SK-MEL-5 (cell line): ENCODE results near the gene BCAR3. TPM values are rescaled to one million over a fixed set of nuclear protein-coding genes. Genes with fewer than 3 reads are reported as not detected.

ENCODE experiments used
- DNase-seq: peaks from one replicate; pipeline ENCODE4 v3.0.0-alpha.2; 2016; ENCODE audit warnings: low read depth, low spot score
- in situ Hi-C: cut with HindIII; loops from 2 replicates; pipeline ENCODE4 v1.10.0; 2016; ENCODE audit warnings: low sequenced_read_pairs, high pct_unique_total_duplicates, low pct_unique_long_range_greater_than_20kb
- total RNA-seq: library from RNA; depleted of rRNA; stranded (reverse); fragments of >200 nt; shearing (Covaris generic); gene quantifications from 2 replicates; pipeline ENCODE4 v1.2.3, GENCODE V29; 2014

The BCAR3 gene
- total RNA-seq, 1 experiment from 2014 or later: 34.5 TPM

DNA sequence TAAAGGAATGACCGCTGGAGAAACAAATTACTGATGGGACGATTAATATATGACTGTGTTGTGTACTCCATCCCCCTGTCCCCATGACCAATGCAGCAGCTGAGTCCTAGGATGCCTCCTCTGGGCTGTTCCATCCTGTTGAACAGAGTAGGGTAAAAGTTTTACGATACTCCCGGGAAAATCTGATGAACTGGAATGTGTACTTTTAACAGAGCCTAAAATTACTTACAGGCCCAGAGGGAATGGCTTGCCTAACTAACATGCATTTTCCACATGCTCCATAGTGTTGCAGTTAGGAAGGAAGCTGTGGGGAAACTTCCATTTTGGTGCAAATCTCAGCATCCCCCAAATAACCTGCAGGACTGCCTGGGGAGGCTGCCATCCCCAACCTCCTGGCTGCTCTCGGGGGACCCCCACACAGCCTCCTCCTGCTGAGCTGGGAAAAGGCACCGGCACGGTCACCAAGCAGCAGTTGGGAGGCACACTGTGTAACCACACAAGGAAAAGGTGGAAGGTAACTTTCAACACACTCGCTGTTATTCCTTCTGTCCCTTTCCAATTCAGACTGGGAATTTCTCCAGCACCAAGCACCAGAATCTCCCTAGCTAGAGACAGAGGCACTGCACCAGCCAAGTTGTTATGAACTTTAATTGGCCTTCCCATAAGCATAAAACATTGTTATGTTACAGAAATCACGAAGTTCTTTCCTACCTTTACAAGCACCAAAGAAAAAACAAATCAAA, 97.2 kb downstream of the BCAR3 start:
- no peak for DNase-seq
- in situ Hi-C loops: no loop called here

GRCh38 chr1:93581917-93582850, 99.5 kb downstream of the BCAR3 start:
- DNase-seq: no peak
- in situ Hi-C loops: no loop called here

DNA sequence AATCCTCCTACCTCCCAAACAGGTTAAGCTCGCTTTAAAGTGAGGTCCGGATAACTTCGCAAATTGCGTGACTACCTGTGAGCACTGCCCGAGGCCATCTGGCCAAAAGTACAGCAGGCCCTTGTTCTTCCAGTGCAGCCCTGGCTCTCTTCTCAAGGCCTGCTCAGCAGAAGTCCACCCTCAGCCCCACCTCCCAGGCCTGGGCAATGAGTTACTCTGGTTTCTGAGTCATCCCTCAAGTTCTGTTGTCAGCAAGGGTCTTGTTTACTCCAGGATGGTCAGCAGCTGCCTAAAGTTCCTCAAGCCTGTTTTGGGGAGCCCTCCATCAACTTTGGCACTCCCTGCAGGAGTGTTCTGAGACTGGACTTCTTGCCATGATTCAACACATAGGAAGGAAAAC, 101.7 kb downstream of the BCAR3 start:
- DNase-seq: peak; percentile 73
- in situ Hi-C loops: no loop called here

GRCh38 chr1:93578911-93579825, 102.5 kb downstream of the BCAR3 start:
- peak; percentile 34 for DNase-seq

DNA sequence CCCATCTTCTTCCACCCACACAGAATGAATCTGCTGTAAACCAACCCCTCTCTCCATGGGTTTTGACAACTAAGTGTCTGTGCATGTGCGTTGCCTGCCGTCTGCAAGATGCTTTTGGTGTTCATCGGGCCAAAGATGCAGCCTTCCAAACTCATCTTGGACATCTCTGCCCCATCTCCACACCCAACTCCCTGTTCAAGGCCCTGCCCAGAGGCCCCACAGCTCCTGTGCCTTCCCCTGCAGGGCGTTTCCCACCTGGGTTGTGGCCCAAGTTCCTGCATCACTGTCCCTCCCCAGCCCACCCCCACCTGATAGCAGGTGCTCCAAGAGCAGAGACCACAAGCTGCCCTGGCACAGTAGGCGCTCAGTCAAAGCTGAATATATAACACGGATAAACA, 103.2 kb downstream of the BCAR3 start:
- DNase-seq: no peak
- in situ Hi-C loops: no loop called here

More at GRCh38 chr1:93578911-93579825, 102.5 kb downstream of the BCAR3 start:
- in situ Hi-C loops: no loop called here

GRCh38 chr1:93577536-93578432, 103.9 kb downstream of the BCAR3 start:
- DNase-seq: no peak
- in situ Hi-C loops: no loop called here

DNA sequence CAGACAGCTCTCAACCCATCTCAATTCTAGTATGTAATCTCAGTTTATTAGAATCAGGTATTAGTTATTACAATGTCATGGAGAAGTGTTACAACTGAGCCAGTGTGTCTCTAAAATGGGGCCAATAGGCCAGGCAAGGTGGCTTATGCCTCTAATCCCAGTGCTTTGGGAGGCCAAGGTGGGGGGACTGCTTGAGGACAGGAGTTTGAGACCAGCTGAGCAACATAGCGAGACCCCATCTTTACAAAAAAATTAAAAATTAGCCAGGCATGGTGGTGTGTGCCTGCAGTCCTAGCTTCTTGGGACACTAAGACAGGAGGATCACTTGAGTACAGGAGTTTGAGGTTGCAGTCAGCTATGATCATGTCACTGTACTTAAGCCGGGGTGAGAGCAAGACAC, 104.9 kb downstream of the BCAR3 start:
- DNase-seq: no peak
- in situ Hi-C loops: no loop called here

GRCh38 chr1:93576346-93576745, 105.3 kb downstream of the BCAR3 start:
- DNase-seq: no peak
- in situ Hi-C loops: no loop called here

GRCh38 chr1:93575621-93576284, 105.9 kb downstream of the BCAR3 start:
- no peak for DNase-seq
- in situ Hi-C loops: no loop called here

DNA sequence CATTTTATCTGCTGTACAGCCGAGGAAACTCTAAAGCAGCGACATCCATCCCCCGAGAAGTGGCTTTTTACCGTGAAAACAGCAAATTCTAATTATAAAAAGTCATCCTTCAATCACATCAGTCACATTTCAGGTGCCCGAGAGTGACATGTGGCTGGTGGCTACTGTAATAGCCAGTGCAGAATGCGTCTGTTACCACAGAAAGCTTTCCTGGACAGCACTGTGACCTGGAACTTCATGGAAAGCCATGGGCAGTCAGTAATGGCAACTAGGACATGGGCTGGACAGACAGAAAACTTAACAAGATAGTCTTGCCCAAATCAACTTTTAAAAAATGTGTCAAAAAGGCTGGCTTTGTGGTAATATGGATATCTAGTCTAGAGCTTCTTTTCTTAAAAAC, 106.6 kb downstream of the BCAR3 start:
- no peak for DNase-seq
- in situ Hi-C loops: no loop called here

- no peak for DNase-seq
- in situ Hi-C loops: no loop called here
Measured at GRCh38 chr1:93574511-93574910, 107.1 kb downstream of the BCAR3 start.

GRCh38 chr1:93573940-93574469, 107.6 kb downstream of the BCAR3 start:
- peak; percentile 54 for DNase-seq
- in situ Hi-C loops: no loop called here

DNA sequence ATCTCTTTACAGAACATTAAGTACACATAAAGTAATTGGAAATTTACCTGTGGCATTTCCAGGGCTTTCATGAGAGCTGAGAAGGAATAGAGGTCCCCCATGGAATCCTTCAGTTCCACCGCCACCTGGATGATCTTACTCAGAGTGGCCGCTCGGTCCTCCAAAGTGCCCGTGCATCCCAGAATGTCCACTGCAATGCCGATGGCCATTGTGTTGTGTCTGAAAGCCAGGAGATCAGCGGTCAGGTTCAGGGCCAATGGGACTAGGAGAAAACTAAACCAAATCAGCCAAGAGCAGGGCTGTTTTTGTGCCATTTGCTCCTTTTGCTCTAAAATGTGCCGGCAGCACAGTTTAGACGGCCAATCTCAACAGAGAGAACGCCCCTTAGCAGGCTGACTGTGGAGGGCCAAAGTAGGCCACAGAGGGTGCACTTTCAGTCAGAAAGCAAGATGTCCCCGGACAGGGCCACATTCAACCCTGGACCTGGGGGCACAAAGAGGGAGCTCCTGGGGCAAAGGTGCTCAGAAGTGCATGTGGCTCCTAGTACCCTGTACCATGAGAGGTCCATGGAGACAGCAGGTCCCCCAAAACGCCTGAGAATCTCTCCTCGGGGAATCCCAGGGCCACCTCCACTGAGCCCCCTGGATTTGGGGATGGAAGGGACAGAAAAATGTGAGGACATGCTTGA, 109.9 kb downstream of the BCAR3 start:
- in situ Hi-C loops: no loop called here
- DNase-seq: no peak

- in situ Hi-C loops: no loop called here
Measured at GRCh38 chr1:93569489-93569888, 112.1 kb downstream of the BCAR3 start.

DNA sequence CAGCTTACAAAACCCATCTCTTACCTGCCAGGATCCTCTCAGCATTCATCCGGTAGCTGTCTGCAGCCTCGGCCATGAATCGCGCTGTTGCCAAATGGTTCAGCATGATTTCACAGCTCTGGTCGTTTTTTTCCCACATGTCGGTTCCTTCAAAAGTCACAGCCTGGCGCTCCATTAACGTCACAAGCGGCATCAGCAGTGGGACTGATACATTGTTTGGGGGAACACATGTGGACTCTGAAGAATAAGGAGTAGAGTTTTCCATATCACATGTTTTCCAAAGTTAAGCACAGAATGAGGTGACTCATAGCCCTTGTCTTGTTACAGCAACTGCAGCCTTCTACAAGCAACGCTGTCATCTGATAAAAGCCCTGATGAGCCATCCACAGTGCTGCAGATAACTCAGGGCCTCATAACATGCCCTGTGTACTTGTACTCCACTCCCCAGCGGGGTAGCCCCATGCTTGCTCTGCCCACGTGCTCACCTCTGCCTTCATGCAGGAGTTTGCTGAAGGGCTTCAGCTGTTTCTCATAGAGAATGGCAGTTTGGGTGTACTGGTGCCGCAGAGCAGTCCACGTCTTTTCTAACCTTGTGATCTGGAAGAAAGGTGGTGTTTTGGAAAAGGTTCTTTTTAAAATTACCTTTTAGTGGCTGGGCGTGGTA, 114.2 kb downstream of the BCAR3 start:
- in situ Hi-C loops: no loop called here
- DNase-seq: peak; percentile 98

More at GRCh38 chr1:93569489-93569888, 112.1 kb downstream of the BCAR3 start:
- no peak for DNase-seq
